IPS DF 6.9 (cell line): Measurements from ENCODE around the gene PRSS50.
A peak's percentile ranks its signal among the peaks of the same experiment; 100 is the strongest.

Experiments
- DNase-seq: peaks from one replicate; pipeline ENCODE4 v3.0.0-alpha.2; 2013; ENCODE audit warnings: low read depth, low spot score
- H3K27ac ChIP-seq: one replicate; pipeline ENCODE4 v1.5.1; 2013; ENCODE audit warnings: low read length, control low read depth
- H3K27me3 ChIP-seq: 2 replicates; pipeline ENCODE4 v1.6.1; 2013; ENCODE audit warnings: mild to moderate bottlenecking, low read length; ENCODE audit not compliant: control insufficient read depth, insufficient read depth
- H3K36me3 ChIP-seq: 2 replicates; pipeline ENCODE4 v1.6.1; 2013; ENCODE audit warnings: low read length; ENCODE audit not compliant: control insufficient read depth, insufficient read depth
- H3K4me1 ChIP-seq: 2 replicates; pipeline ENCODE4 v1.6.1; 2013; ENCODE audit warnings: low read length; ENCODE audit not compliant: control insufficient read depth, insufficient read depth
- H3K4me3 ChIP-seq: 2 replicates; pipeline ENCODE4 v1.5.1; 2013; ENCODE audit warnings: mild to moderate bottlenecking, low read length
- H3K9me3 ChIP-seq: 2 replicates; pipeline ENCODE4 v1.6.1; 2013; ENCODE audit warnings: low read length, inconsistent platforms; ENCODE audit not compliant: control insufficient read depth, insufficient read depth
- WGBS: extraction: QIAGEN DNeasy Blood & Tissue Kit; methylation state at CpG from one replicate; pipeline ENCODE4 v1.1.7; 2013; ENCODE audit warnings: mixed read lengths, missing lambda C conversion rate; ENCODE audit not compliant: insufficient read length, insufficient coverage; 5-methylcytosine and 5-hydroxymethylcytosine counted together

PRSS50 gene

GRCh38 chr3:46700772-46701171 is 16.9 kb downstream of the PRSS50 start:
- no peak for DNase-seq
- no peaks in the 10 kb centered on the region for H3K36me3 ChIP-seq
- 0 out of 2 replicates have a peak, but pooled peaks cover 2% of the 10 kb centered on the region for H3K4me1 ChIP-seq
- H3K9me3 ChIP-seq: no peaks in the 10 kb centered on the region
- peaks cover 7% of the 10 kb centered on the region; the same call in 1 of the 2 replicates for H3K27me3 ChIP-seq
- no peak overlapping the region for H3K4me3 ChIP-seq
- WGBS: no CpG with 5 or more reads among the region's 4 CpGs
- H3K27ac ChIP-seq: no peak overlapping the region

- no CpG with 5 or more reads among the region's 8 CpGs for WGBS
- DNase-seq: no peak
- Histone ChIP-seq H3K4me3 (no peak overlapping the region), H3K27ac (no peak overlapping the region), H3K36me3 (no peaks in the 10 kb centered on the region), H3K27me3 (peaks cover 7% of the 10 kb centered on the region; the same call in 1 of the 2 replicates), H3K9me3 (no peaks in the 10 kb centered on the region), H3K4me1 (0 out of 2 replicates have a peak, but pooled peaks cover 3% of the 10 kb centered on the region)
These were observed 17.8 kb downstream of the PRSS50 start for GRCh38 chr3:46699676-46700523.

GRCh38 chr3:46695962-46696894 is 21.4 kb downstream of the PRSS50 start:
- H3K36me3 ChIP-seq: no peaks in the 10 kb centered on the region
- no peak for DNase-seq
- no peaks in the 10 kb centered on the region for H3K9me3 ChIP-seq
- no CpG with 5 or more reads among the region's 4 CpGs for WGBS
- no peak overlapping the region for H3K27ac ChIP-seq
- H3K4me3 ChIP-seq: no peak overlapping the region
- peaks cover 7% of the 10 kb centered on the region for H3K4me1 ChIP-seq
- H3K27me3 ChIP-seq: peaks cover 4% of the 10 kb centered on the region; the same call in 1 of the 2 replicates

- no CpG with 5 or more reads among the region's 11 CpGs for WGBS
- H3K4me3 ChIP-seq: no peak overlapping the region
These were observed 22.3 kb downstream of the PRSS50 start for GRCh38 chr3:46695177-46695961.

GRCh38 chr3:46694520-46694919 is 23.1 kb downstream of the PRSS50 start:
- no peaks in the 10 kb centered on the region for H3K9me3 ChIP-seq
- peaks cover 2% of the 10 kb centered on the region; the same call in 1 of the 2 replicates for H3K27me3 ChIP-seq
- no peaks in the 10 kb centered on the region for H3K36me3 ChIP-seq
- no peak overlapping the region for H3K4me3 ChIP-seq
- peaks cover 7% of the 10 kb centered on the region for H3K4me1 ChIP-seq
- WGBS: no CpG with 5 or more reads among the region's 3 CpGs
- H3K27ac ChIP-seq: no peak overlapping the region
- no peak for DNase-seq

More at GRCh38 chr3:46695177-46695961, 22.3 kb downstream of the PRSS50 start:
- DNase-seq: peak; percentile 66
- Histone ChIP-seq H3K9me3 (no peaks in the 10 kb centered on the region), H3K36me3 (no peaks in the 10 kb centered on the region), H3K27me3 (peaks cover 2% of the 10 kb centered on the region; the same call in 1 of the 2 replicates), H3K4me1 (peaks cover 7% of the 10 kb centered on the region), H3K27ac (no peak overlapping the region)

GRCh38 chr3:46693892-46694226 is 23.8 kb downstream of the PRSS50 start:
- Histone ChIP-seq H3K9me3 (no peaks in the 10 kb centered on the region), H3K4me3 (peak overlapping the region; percentile 19; the same call in 1 of the 2 replicates), H3K4me1 (peaks cover 7% of the 10 kb centered on the region), H3K36me3 (no peaks in the 10 kb centered on the region), H3K27ac (no peak overlapping the region), H3K27me3 (peaks cover 2% of the 10 kb centered on the region; the same call in 1 of the 2 replicates)
- DNase-seq: no peak
- no CpG with 5 or more reads among the region's 30 CpGs for WGBS

GRCh38 chr3:46693038-46693891 is 24.4 kb downstream of the PRSS50 start, which contains the start of gene ALS2CL:
Gene ALS2CL, minus strand, starts transcription at chr3:46693679. Its CDS starts 4,239 bp downstream, at chr3:46689440.
- peak within 1 kb of the TSS; percentile 55; the same call in 1 of the 2 replicates for H3K4me3 ChIP-seq
- peaks cover 2% of the 10 kb centered on the region; the same call in 1 of the 2 replicates for H3K27me3 ChIP-seq
- H3K36me3 ChIP-seq: no peaks in the 10 kb centered on the region
- no peaks in the 10 kb centered on the region for H3K9me3 ChIP-seq
- peaks cover 7% of the 10 kb centered on the region for H3K4me1 ChIP-seq
- no CpG with 5 or more reads among the region's 71 CpGs for WGBS
- no peak within 1 kb of the TSS for H3K27ac ChIP-seq
- no peak for DNase-seq

GRCh38 chr3:46692566-46692990 is 25.1 kb downstream of the PRSS50 start:
- H3K36me3 ChIP-seq: no peaks in the 10 kb centered on the region
- H3K4me1 ChIP-seq: peaks cover 7% of the 10 kb centered on the region
- H3K27me3 ChIP-seq: peaks cover 2% of the 10 kb centered on the region; the same call in 1 of the 2 replicates
- H3K4me3 ChIP-seq: no peak overlapping the region
- H3K27ac ChIP-seq: no peak overlapping the region
- no peaks in the 10 kb centered on the region for H3K9me3 ChIP-seq
- no peak for DNase-seq
- no CpG with 5 or more reads among the region's 11 CpGs for WGBS

- peaks cover 2% of the 10 kb centered on the region; the same call in 1 of the 2 replicates for H3K27me3 ChIP-seq
- H3K4me3 ChIP-seq: no peak overlapping the region
- no CpG with 5 or more reads among the region's 5 CpGs for WGBS
- no peaks in the 10 kb centered on the region for H3K9me3 ChIP-seq
- no peak for DNase-seq
- no peak overlapping the region for H3K27ac ChIP-seq
- peaks cover 7% of the 10 kb centered on the region for H3K4me1 ChIP-seq
- no peaks in the 10 kb centered on the region for H3K36me3 ChIP-seq
These were observed 26.9 kb downstream of the PRSS50 start for GRCh38 chr3:46690798-46691197.
